HG03520 (cell line): ENCODE data around the gene MYO9B.
"Not testable (repeated sequence)": the region's sequence is repeated elsewhere in the genome, so short reads cannot be mapped to it uniquely, and the experiment has no call there.

Source experiments
- ATAC-seq: cut with Tn5 transposase; IDR thresholded peaks from one replicate; pipeline ENCODE4 v1.9.1; 2021; ENCODE audit warnings: mild to moderate bottlenecking, moderate library complexity; ENCODE audit not compliant: unreplicated experiment

MYO9B gene

DNA sequence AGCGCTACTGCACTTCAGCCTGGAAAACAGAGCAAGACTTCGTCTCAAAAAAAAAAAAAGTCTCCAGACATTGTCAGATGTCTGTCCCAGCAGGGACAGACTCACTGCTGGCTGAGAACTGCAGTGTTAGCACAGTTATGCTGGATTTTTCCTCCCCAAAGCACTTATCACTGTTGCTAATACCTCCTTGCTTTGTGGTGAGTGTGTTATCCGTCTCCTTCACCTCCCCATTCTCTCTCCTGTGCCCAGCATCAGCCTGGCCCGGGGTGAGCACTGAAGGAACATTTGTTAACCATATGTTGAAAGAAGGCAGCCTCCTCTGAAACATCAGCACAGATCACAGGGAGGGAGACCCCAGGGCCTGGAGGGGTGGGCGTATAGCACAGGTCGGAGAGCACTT lies 11.3 kb downstream of the MYO9B start:
- ATAC-seq: no peak

- no peak for ATAC-seq
These were observed 13.0 kb downstream of the MYO9B start for GRCh38 chr19:17088552-17088951.

DNA sequence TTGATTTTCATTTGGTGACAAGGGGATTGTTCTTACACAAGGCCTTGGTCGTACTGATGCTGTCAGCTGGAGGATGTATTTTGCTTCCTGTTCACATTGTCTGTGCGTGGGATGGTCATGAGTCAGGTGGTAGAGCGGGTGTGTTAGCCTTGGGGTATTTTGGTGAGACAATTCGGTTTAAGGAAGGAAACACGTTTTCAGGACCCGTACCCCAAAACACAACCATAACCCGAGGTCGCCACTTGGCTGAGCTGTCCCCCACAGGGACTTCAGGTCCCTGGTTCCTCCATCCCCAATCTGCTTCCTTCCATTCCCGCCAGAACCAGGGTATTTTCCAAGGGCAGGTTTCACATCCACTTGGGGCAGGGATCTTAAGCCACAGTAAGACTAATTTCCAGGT lies 15.0 kb downstream of the MYO9B start:
- ATAC-seq: no peak

DNA sequence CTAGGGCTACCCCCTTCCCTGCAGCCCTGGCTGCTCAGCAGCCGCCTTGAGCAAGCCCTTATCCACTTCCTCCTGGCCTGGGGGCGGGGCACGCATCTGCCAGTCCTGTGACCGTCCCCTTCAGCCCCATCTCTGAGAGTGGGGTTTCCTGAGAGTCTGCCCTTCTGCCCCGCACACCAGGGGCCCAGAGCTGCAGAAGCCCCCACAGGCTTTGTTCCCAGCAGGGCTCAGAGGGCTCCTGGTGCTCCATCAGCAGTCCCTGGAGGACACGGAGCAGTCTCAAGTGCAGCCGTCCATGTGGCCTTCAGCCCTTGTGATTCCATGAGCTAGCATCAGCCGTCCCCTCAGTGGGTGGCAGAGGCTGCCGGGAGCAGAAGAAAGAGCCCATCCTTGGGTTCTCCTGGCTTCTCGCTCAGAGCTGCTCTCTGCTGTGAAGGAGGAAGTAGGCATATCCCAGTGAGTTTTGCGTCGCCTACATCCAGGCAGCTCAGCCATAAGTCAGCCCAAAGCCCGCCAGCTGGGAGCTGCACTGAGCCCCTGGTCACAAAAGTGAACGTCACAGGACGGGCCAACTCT lies 16.3 kb downstream of the MYO9B start:
- ATAC-seq: no peak

DNA sequence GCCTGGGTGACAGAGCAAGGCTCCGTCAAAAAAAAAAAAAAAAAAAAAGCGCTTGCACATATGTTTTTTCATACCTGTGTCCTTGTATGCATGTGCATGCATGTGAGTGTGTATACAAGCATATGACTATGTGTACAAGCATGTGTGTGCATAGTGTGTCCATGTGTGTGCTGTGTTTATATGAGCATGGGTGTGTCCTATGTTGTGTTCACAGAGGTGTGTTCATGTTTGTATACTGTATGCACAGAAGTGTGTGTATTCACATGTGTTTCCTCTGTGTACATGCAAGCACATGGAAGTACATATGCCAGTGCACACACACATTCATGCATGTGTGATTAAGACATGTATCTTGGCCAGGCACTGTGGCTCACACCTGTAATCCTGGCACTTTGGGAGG lies 17.1 kb downstream of the MYO9B start:
- no peak for ATAC-seq

DNA sequence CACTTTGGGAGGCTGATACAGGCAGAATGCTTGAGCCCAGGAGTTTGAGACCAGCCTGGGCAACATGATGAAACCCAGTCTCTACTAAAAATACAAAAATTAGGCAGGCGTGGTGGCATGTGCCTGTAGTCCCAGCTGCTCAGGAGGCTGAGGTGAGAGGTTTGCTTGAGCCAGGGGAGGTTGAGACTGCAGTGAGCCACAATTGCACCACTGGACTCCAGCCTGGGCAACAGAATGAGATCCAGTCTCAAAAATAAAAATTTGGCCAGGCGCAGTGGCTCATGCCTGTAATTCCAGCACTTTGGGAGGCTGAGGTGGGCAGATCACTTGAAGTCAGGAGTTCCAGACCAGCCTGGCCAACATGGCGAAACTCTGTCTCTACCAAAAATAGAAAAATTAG lies 19.1 kb downstream of the MYO9B start:
- ATAC-seq: not testable (repeated sequence)

GRCh38 chr19:17095141-17095919 lies 19.8 kb downstream of the MYO9B start:
- no peak for ATAC-seq

DNA sequence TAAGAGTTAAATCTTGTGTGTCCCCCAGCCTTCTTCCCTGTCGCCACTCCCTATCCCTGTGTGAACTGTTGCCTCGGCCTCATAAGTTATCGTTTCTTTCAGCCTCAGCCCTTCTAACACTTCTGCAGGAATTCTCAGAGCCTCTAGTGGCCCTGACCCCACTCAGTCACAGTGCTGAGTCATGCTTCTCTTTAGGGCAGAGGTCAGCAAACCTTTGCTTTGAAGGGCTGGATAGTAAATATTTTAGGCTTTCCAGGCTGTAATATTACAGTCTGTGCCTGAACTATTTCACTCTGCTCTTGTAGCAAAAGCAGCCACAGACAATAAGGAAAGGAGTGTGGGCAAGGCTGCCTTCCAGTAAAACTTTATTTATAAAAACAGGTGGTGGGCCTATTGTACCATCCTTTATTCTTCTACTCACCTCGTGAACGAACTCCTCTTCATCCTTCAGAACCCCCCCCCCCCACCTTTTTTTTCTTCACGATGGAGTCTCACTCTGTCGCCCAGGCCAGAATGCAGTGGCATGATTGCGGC lies 22.1 kb downstream of the MYO9B start:
- no peak for ATAC-seq

- no peak for ATAC-seq
These were observed 22.7 kb downstream of the MYO9B start for GRCh38 chr19:17098326-17098725.

DNA sequence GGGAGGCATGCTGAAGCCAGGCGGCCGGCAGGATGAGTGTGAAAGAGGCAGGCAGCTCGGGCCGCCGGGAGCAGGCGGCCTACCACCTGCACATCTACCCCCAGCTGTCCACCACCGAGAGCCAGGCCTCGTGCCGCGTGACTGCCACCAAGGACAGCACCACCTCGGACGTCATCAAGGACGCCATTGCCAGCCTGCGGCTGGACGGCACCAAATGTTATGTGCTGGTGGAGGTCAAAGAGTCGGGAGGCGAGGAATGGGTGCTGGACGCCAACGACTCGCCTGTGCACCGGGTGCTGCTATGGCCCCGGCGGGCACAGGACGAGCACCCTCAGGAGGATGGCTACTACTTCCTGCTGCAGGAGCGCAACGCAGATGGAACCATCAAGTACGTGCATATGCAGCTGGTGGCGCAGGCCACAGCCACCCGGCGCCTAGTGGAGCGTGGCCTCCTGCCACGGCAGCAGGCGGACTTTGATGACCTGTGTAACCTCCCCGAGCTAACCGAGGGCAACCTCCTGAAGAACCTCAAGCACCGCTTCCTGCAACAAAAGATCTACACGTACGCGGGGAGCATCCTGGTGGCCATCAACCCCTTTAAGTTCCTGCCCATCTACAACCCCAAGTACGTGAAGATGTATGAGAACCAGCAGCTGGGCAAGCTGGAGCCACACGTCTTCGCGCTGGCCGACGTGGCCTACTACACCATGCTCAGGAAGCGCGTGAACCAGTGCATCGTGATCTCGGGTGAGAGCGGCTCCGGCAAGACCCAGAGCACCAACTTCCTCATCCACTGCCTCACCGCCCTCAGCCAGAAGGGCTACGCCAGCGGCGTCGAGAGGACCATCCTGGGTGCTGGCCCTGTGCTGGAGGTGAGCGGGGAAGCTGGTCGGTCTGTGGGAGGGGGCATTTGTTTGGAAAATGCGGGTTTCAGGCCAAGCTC lies 26.4 kb downstream of the MYO9B start:
- ATAC-seq: no peak

- ATAC-seq: no peak
These were observed 27.6 kb downstream of the MYO9B start for GRCh38 chr19:17103177-17103576.

DNA sequence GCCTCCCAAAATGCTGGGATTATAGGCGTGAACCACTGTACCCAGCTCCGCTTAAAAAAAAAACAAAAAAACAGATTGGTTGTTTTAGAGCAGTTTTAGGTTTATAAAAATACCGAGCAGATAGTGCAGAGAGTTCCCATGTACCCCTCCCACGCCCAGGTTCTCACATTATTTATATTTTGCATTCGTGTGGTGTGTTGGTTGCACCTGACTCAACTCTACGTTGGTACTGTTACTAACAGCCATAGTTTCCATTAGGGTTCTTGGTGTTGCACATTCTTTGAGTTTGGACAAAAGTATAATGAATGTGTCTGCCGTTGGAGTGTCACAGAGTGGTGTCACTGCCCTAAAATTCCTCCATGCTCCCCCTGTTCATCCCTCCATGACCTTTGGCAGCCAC lies 29.1 kb downstream of the MYO9B start:
- ATAC-seq: no peak

DNA sequence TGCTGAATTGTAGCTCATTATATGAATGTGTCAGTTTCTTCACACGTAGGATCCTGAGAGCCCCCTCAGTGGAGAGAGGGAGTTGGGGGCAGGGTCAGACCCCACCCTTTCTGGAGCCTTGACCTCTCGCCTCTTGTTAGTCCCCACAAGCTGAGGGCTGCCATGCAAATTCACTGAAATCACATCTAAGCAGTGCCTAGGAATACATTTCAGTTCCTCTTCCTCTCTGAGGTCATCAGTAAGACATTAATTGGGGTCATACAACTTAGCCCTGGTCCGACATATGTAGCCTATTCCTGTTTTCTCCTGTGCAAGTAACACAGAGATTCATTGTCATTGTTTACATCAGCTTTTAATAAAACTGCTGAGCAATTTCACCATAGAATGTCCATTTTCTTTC lies 30.0 kb downstream of the MYO9B start:
- ATAC-seq: no peak

DNA sequence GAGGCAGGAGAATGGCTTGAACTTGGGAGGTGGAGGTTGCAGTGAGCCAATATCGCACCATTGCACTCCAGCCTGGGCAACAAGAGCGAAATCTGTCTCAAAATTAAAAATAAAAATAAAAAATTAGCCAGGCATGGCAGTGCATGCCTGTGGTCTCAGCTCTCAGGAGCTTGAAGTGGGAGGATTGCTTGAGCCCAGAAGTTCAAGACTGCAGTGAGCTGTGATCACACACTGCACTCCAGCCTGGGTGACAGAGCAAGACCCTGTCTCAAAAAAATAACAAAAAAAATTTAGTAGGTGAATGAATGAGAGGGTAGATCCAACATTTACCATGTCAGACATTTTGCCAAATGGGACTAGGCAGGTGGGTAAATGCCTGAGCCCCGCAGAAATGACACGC lies 31.4 kb downstream of the MYO9B start:
- not testable (repeated sequence) for ATAC-seq

GRCh38 chr19:17107546-17108452 lies 32.2 kb downstream of the MYO9B start:
- no peak for ATAC-seq

- ATAC-seq: no peak
These were observed 32.8 kb downstream of the MYO9B start for GRCh38 chr19:17108453-17108784.

- ATAC-seq: no peak
These were observed 33.7 kb downstream of the MYO9B start for GRCh38 chr19:17109300-17109699.

DNA sequence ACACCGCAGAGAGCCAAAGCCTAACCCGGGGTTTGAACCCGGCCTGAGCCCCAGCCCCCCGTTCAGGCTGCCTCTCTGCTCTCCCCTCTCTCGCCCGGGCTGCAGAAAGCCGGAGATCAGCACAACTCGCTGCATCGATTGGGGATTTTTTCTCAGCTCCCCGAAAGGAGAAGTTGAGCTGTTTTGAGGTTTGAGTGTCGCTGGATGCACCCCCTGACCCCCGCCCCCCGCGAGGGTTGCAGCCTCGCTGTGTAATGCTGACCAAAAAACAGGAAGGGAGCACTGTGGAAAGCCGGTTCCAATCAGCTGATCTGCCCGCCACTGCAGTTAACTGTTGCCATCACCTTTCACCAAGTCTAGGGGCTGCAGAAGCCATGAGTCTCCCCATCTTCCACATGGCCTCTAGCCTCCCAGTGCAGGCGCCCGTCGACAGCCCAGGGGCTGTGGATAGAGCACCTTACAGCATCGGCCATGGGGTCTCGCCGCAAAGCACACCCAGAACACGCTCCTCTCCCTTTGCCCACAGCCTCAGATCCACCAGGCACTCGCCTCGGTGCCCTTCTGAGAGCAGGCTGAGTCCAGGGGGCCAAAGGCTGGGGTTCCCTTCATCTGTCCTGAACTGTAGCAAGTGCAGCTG lies 34.5 kb downstream of the MYO9B start:
- no peak for ATAC-seq

DNA sequence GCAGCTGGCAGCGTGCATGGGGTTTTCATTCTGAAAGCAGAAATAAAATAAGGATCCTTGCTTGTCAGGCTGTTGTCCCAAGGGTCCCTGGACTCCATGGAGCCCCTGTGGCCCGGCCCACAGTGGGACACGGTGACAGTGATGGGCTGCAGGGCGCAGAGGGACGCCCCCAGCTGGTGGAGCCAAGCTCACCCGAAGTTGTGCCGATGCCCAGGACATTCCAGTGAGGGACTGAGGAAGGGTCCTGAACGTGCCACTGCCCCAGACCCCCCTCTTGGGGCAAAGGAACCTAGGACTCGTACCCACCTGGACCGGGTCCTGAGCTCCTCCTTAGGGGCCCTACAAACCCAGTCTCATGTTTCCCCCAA lies 35.0 kb downstream of the MYO9B start:
- no peak for ATAC-seq

DNA sequence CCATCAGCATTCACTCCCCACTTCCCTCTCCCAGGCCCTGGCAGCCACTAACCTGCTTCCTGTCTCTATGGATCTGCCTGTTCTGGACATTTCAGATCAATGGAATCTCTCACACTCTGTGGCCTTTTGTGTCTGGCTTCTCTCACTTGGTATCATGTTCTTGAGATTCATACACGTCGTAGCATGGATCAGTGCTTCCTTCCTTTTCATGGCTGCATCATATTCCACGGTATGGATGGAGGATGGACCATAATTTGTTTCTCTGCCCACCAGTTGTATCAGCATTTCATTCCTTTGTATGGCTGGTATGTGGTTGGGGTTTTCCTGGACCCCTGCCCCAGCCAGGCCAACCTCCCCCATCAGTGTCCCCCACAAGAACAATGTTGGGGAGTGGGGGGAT lies 36.2 kb downstream of the MYO9B start:
- no peak for ATAC-seq
